Fibroblast of peridontal ligament (primary cell): ENCODE results near the gene LRTM2.

Source experiments
- DNase-seq: peaks from one replicate; pipeline ENCODE4 v3.0.0-alpha.2; 2010; ENCODE audit errors: extremely low read depth

Gene LRTM2

DNA sequence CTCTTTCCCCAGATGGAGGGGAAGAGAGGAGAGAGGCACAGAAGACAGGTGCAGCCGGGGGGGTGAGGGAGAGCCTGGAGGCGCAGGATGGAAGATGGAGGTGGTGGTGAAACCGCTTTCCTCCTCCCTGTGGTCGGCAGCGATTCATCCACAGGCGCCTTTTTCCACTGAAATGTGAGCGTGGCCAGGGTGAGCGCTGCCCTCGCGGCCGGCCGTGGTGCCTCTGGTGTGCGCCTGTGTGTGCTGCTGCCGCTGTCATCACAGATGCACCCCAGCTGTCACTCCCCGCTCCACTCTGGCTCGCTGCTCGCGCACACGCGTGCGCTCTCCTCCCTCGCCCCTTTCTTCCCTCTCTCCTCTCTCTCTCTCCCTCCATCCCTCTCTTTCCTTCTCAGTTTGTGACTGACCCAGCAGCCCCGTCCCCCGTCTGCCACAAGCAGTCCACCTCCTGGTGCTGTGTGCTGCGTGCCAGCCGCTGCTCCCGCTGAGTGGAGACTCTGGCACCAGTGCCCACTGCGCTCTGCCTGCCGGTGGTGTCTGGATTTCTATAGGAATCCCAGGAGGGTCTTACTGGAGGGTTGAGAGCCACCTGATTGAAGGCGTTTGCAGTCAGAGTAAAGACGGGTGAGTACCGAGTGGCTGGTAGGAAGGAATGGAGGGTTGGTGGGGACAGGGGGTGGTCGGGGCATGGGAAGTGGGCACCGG, at the start of gene LRTM2:
LRTM2 (plus strand) TSS at position 375 of the 705 bp plus-strand sequence. CDS start 7,584 bp downstream, outside the sequence.
- DNase-seq = no peak

DNA sequence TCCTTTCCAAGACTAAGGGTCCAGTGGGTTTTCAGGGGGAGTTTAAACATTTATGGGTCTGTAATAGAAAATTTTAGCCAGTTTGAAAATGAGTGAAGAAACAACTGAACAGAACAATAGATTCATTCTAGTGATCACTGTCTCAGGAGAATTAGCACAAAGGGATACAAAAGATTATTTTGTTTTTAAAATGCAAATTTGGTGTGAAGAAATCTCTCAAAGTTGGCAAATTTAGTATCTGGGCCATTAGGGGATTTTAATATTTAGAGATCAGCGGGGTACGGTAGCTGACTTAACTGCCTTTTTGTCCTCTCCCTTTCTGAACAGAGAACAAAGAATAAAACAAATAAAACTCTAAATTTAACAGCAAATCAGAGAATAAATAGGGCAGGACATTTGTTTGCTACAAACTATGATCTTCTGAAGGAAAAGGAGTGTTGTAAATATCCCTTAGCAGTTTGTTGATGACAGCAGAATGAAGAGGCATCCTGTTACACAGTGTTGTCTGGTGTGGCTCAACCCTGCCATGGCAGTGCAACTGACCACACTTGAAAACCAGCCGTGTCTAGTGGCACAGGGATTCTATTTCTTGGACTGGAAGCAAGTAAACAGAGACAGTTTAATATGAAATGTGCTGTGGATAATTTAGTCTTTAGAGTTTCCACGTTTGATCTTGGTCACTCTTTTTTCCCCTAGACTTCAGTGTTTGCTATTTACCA, 46.3 kb upstream of the LRTM2 start:
- DNase-seq = peak; percentile 29

DNA sequence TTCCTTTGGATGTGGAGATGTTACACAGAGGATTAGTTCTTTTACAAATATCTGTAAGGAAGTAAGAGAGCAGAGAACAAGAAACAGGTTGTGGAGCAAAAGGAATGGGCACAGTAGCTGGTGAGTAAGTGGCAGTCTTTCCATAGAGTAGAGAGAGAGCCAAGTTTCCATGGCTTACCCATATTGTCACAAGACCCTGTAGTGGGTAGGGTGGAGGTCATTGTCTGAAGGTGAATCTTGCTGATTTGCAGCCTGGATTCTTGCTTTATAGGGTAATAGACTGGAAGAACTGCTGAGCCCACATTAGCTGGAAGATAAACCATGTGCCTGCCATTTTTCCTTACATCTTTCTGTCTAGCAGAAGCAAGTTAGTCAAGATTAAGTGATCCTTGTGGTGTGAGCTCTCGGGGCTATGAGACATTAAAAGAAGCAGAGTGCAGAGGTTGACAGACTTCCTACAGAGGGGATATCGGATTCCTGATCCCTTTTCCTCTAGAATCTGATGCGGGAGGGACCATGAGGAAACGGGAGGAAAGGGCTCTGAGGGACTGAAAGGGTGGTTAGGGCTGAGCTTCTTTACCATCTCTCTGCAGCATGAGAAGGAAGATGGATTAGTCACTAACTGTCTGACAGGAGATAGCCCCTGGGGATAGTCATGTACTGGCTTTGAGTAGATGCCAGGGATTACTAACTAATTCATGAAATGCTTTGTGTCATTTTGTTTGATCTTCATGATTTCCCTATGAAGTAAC, 44.0 kb upstream of the LRTM2 start:
- peak; percentile 75 for DNase-seq

- DNase-seq = peak; percentile 85
Measured at GRCh38 chr12:1777798-1778197, 42.6 kb upstream of the LRTM2 start.

DNA sequence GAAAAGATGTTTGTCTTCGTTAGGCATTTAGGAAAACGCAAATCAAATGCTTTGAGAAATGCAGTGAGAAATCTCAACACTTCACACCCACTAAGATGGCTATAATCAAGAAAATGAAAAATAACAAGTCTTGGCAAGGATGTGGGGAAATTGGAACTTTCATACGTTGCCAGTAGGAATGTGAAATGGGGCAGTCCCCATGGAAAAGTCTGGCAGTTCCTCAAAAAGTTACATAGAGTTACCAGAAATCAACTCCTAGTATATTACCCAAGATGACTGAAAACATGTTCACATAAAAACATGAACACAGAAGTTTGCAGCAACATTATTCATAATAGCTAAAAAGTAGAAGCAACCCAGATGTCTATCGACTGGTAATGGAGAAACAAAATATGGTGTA, 41.5 kb upstream of the LRTM2 start:
- peak; percentile 55 for DNase-seq

- peak; percentile 83 for DNase-seq
Measured at GRCh38 chr12:1779783-1780182, 40.6 kb upstream of the LRTM2 start.

- peak; percentile 43 for DNase-seq
Measured at GRCh38 chr12:1781772-1782171, 38.6 kb upstream of the LRTM2 start.

DNA sequence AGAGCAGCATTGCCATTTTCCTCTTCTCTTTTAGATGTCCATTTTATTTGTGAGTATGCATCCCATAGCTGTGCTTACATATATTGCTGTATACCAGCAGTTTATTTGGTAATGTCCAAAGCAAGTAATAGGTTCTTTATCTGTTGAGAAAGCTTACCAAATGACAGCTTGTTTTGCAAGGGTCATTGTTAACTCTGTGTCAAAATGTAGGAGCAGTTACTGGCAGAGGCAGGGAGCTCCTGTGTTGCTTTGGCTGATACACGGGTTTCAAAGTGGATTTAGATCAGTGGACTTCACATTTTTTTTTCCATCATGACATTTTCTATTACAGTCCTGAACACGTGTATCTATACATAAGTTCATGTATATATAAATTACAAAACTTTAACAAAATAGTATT, 38.1 kb upstream of the LRTM2 start:
- DNase-seq = no peak

DNA sequence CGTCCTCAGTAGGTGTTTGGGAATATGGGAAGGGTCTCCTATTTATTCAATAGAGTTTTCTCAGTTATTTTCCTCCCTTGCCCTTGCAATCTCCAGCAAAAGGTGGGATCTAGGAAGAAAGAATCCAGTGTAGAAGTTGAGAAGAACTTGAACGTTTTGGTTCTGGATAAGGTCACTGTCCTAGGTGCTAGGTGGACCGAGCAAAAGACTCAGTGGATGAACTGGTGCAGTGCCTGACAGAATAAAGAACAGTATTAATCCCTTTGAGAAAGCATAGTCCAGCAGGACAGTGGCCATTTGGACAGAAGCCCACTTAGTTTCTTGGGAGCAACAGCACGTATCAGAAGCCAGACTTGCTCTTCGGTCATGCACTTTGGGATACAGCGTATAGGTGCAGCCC, 32.7 kb upstream of the LRTM2 start:
- DNase-seq = no peak

GRCh38 chr12:1790444-1790843, 29.9 kb upstream of the LRTM2 start:
- no peak for DNase-seq

GRCh38 chr12:1791104-1791841, 29.1 kb upstream of the LRTM2 start:
- DNase-seq = peak; percentile 81

DNA sequence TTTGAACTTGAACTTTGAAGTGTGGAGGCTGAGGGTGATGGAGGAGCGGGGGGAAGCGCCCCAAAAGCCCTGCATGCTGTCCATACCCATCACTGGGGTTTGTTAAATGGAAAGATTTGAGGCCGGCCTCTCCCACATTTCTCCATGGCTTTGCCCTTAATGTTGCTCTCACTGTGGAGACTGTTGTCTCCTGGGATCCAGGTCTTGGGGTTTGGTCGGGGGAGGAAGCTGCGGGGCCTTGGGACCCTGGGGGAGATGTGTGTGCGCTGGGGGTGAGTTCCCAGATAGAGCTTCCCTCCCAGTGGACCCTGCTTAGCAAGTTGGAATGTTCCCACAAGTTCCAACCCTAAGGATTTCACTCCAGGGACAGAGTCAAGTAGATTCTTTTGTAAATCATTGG, 28.0 kb upstream of the LRTM2 start:
- no peak for DNase-seq

GRCh38 chr12:1793426-1794210, 26.7 kb upstream of the LRTM2 start:
- no peak for DNase-seq

GRCh38 chr12:1794440-1795090, 25.8 kb upstream of the LRTM2 start:
- DNase-seq = no peak

- DNase-seq = no peak
Measured at GRCh38 chr12:1795221-1795784, 25.1 kb upstream of the LRTM2 start.

GRCh38 chr12:1795785-1796514, 24.4 kb upstream of the LRTM2 start:
- DNase-seq = peak; percentile 78

GRCh38 chr12:1796515-1797010, 23.8 kb upstream of the LRTM2 start:
- DNase-seq = no peak

DNA sequence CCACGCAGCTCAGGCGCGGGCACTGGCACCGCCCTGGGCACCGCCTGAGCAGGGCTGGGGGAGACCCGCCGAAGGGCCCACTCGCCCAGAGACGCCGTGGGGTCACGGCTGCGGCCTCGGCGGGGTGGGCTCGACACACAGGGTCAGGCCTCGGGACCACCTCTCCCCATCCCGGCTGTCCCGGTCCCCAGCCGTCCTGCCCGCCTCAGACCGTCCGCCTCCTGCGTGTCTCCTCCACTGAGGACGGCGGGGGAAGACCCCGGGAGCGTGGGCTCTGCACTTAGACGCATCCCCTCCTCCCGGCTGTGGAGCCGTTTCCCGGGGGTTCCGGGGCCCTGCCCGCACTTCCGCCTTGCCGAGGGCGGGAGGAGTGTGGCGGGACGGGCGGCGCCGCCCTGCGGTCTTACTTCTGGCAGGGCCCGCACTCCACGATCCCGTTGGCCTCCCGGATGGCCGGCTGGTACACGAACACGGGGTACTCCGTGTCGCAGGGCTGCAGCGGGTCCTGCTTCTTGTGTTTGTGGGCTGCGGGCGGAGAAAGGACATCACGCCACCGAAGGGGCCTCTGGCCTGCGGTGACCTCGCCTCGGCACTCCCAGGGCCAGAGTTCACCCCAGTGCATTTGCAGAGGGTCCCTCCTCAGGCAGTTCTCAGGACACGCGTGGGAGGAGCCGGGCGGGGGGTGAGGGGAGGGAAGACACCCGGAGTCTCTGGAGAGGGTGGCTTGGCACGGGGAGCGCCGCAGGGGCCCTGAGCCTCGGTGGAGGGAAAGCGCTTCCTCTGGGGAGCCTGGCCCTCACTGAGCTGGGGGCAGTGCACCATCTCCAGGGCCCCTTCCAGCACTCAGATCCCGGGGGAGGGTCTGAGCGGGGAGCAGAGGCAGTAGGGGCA, 23.1 kb upstream of the LRTM2 start:
- no peak for DNase-seq
